T-helper 2 cell treated with Interferon-gamma antibody and Interleukin-4, amounts not matched to agents 100 ng/mL and 5 ng/mL, for 36 hours (primary cell): ENCODE measurements around the gene KRT35. TPM values are rescaled to one million over a fixed set of nuclear protein-coding genes. Genes with fewer than 3 reads are reported as not detected.

Experiments
- intact Hi-C: fragments of 100-400 bp; cut with micrococcal nuclease; formaldehyde crosslinking; loops from one replicate; pipeline ENCODE4 v1.15.1; 2023
- total RNA-seq: library from RNA; stranded (reverse); gene quantifications from 2 replicates; pipeline ENCODE4 v1.2.3, GENCODE V29; 2022

Gene KRT35
- total RNA-seq, 1 donor from 2014 or later = not detected

DNA sequence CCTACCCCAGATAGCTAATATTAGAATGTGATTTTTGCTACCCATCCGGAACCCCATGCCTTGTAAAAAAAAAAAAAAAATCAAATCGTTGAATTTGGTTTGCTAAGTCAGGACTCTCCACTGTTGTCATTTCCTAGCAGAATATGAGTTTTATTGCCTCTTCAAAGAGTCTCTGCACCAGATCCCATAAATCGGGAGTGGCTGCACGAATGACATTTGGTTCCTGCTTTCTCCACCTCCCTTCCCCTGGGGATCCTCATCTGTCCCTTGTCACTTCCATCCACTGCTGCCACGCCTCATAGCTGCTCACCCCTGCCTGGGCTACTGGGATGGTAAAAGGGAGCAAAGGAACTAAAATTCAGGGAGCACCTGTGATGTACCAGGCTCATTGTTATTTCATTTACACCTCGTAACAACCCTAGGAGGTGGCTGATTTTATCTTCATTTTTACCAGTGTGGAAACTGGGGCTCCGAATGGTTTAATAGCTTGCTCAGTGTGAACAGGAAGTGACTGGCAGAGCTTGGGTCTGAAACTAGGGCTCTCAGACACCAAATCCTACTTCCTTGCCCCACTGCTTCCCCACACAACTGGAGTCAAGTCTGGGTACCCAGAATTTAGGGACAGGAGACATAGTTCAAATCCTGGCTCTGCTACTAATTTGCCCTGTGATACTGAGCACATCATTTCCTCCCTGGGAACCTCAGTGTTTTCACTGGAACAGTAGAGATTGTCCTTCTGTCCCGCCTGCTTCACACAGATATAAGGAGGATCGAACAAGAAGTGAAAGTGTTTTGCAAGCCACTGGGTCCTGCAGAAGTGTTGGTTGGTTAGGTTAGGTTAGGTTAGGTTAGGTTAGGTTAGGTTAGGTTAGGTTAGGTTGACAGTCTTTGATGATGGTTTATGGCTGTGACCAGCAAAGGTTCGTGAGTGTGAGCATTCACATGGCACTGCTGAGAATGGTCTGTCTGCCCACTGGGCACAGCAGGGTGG lies 9.3 kb upstream of the KRT35 start:
- intact Hi-C loops = loop anchor here (10.0 kb wide), 1 partner anchor 155 kb away; no protein-coding TSS in a partner anchor

DNA sequence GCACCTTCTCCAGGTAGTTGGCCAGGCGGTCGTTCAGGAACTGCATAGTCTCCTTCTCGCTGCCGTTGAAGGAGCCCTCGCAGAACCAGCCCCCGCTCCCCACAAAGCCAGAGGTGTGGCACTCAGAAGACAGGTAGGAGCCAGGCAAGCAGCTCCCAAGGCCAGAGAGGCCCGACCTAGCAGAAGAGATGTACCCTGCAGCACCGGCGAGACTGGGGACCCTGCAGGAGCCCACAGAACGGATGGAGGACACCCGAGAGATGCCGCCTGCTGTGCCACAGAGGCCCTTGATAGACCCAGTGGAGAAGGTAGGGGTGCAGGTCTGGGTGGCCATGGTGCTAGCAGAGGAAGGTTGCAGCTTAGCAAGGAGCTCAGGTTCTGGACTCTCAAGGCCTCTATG lies 8.6 kb upstream of the KRT35 start, which contains the start of gene KRT36:
KRT36 (minus strand) TSS at position 380 of the 400 bp plus-strand sequence; CDS start at position 334, 46 bp downstream.
- intact Hi-C loops = loop anchor here (10.0 kb wide), 1 partner anchor 155 kb away; no protein-coding TSS in a partner anchor

GRCh38 chr17:41486809-41487530 lies 6.0 kb upstream of the KRT35 start:
- intact Hi-C loops = loop anchor here (10.0 kb wide), 1 partner anchor 158 kb away; no protein-coding TSS in a partner anchor

DNA sequence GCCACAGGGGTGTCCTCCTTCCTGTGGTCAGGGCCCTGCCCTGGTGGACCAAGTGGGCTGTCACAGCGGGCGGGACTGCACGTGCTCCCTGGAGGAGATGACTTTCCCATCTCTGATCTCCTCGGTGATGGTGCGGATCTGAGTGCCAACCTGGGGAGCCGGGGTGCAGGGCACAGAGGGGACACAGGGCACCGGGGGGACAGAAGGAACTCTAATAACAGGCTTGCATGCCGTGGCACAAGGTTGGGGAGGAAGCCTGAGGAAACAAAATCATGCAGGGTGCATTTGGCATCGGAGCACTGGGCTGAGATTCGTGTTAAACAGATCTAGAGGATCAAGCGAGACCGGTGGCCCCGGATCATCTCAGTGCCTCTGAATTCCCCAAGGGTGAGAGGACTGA lies 5.4 kb upstream of the KRT35 start:
- intact Hi-C loops = loop anchor here (10.0 kb wide), 1 partner anchor 158 kb away; no protein-coding TSS in a partner anchor

DNA sequence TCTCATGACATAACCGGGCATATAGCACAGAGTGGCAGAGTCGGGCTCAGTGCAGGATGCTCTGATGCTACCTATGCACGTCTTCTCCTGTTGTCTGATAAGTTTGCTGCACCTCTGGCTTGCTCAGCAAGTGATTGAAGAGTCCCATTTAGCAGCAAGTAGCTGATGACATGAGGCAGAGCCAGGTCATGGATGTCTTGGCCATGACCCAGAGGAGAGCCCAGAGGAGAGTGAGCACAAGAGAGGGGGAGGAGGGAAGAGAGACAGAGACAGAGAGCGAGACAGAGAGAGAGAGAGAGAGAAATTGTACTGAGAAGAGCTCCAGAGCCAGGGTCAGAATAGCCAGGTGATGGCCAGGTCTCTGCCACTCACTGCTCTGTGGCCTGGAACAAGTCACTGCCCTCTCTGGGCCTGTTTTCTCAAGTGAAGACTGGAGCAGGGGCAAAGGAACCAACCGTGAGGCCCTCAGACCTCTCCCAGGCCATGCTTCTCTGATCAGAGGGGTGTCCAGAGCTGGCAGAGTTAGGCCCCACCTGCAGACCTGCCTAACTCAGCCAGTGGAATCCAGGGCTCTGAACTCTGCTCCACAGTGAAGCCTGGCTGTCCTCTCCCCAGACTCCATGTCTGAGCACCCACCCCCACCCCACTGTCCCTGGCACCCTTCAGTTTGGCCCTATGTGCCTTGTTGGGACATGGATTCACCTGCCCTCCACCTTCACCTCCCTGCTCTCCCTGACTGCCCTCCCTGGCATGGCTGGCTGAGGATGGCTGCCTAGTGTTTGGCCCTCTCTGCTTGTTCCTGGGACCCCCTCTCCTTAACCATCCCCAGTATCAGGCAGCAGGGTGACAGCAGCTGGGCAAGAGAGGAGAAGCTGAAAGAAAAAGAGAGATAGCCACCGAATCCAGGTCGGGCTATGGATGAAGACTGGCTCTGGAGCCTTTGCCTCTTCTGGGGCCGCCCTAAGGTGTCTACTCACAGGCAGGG lies 4.3 kb upstream of the KRT35 start:
- intact Hi-C loops = loop anchor here (10.0 kb wide), 1 partner anchor 160 kb away; no protein-coding TSS in a partner anchor

DNA sequence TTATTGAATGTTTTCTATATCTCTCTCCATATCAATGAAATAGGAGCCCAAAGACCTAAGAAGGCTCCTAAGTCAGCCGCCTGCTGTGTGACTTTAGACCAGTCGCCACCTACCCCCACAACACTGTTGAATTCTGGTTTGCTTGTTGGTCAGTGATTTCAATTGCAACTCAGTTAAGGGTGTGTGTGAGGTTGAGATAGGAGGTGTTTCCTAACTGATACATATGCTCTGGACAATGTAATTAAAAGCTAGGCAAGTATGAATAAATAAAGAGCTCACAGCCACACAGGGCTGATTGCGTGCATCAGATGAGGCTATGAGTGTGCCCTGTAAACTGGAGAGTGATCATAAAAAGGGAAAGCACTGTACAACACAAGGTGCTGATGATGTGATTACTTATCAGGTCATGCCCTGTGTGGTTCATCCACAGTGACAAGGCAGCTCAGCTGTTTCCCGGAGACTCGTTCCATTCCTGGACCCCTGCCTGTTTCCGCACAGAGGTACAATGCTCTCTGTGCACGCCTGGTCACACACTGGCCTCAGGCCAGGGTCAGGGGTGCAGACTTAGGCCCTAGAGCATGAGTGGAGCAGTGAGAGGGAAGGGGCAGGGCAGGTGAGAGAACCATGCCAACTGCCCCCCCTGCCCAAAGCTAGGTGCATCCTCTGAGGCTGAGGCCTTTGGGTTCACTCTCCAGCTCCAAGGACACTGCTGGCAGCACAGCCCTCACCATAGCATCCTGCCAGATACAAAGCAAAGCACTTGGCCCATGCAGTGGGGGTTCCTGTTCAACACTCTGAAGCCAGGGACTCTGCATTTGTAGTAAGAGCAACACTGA lies 3.3 kb upstream of the KRT35 start:
- intact Hi-C loops = loop anchor here (10.0 kb wide), 1 partner anchor 161 kb away; no protein-coding TSS in a partner anchor

DNA sequence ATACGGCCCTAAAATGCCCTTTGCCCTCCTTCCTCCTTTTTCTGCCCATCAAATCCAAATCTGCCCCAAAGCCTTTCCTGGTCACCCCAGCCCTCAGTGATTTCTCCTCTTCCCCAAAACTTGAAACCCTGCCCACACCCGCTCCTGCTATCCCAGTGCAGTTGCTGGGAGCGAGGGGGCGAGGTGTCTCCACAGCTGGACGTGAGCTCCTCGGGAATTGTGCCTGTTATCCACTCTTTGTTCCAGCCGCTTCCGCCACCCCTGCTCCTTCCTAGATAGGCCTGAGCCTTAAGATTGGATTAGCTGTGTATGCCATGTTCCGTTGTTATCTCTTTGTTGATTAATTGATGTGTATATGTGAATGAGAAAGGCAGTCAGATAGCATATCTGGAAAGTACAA lies 2.6 kb upstream of the KRT35 start:
- intact Hi-C loops = loop anchor here (10.0 kb wide), 1 partner anchor 161 kb away; no protein-coding TSS in a partner anchor

GRCh38 chr17:41480581-41480980 lies 370 bp downstream of the KRT35 start:
- intact Hi-C loops = loop anchor here (10.0 kb wide), 1 partner anchor 164 kb away; no protein-coding TSS in a partner anchor

GRCh38 chr17:41480136-41480535 lies 815 bp downstream of the KRT35 start:
- intact Hi-C loops = loop anchor here (10.0 kb wide), 1 partner anchor 165 kb away; no protein-coding TSS in a partner anchor

DNA sequence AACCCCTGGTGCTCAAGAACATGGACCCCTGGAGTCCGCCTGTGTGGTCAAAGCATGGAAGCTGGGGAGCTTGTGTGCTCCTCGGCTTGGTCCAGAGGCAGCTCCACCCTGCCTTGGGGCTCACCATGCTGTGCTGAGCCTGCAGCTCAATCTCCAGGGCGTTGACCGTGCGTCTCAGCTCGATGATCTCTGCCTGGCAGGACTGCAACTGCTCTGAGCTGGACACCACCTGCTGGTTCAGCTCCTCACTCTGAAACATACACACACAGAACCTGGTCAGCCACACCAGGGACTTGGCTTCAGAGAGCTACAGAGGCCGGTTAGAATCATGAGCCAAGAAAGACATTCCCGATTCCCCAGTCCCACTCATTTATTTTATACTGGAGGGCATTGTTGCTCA lies 2.7 kb downstream of the KRT35 start:
- intact Hi-C loops = no loop called here

DNA sequence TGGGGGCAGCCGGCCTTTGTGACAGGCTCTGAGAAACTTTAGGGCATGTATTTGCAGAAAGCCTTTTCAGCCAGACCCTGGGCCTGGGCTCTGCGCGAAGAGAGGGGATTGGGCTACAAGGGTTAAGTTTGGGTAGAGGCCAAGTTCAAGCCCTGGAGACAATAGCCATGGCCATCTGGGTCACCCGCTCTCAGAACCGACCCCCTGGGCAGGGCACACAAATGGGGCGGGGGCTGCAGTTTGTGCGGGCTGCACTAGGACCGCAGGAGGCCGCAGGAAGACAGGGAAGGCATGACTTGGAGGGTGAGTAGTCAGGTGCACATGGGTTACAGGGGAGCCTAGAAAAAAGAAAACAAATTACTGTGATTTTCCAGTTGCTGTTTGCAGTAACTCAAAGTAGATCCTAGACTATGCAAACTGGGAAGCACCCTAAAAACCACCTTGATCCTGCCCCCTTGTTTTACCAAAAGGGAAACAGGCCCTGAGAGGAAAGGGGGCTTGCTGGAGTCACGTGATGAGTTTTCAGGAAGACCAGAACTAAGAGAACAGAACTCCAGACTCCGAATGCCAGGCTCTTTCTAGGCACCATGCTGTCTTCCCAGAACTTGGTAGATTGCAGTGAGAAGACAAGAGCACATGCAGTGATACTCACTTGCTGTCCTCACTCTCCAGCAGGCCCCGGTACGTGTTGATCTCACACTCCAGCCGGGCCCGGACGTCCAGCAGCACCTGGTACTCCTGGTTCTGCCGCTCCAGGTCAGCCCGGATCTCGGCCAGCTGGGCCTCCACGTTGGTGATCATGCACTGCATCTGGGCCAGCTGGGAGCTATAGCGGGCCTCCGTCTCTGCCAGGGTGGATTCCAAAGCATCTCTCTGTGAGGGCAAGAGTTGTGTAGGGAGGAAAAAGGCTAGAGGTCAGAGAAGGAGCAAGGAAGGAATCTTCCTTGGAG lies 3.8 kb downstream of the KRT35 start:
- intact Hi-C loops = no loop called here

DNA sequence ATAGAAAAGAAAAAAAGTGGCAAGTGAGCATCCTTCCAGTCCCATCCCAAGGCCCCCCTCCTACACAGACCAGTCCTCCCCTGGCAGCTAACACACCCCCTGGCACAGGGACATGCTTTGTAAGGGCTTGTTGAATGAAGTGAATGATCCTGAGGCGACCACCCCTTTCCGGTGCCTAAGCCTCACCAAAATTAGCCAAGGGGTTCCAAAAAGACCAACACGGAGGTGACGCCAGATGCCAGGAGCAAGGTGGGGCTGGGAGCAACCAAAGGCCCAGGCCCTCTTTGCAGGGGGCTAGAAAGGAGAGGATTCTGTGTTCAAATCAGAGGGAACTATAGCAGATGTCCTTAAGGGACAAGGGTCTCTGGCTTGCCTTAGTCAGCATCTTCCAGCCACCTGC lies 5.5 kb downstream of the KRT35 start:
- intact Hi-C loops = no loop called here

DNA sequence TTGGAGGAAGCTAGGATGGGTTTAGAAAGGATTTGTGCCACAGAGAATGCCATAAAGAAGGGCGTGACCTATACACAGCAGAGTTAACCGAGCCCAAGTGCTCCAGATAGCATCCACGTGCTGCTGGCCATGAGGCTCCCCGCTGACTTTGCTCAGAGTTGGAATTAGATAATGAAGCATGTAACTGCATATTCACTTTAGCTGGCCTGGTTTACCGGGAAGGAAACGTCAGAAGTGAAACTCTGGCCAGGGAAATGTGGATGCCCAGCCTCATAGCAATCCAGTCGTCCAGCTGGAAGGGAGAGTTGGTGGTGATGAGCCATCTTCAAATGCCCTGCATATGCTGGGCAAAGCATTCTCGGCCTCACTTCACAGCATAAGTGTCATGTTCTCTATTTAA lies 6.1 kb downstream of the KRT35 start:
- intact Hi-C loops = no loop called here

GRCh38 chr17:41468346-41468745 lies 12.6 kb downstream of the KRT35 start:
- intact Hi-C loops = no loop called here

DNA sequence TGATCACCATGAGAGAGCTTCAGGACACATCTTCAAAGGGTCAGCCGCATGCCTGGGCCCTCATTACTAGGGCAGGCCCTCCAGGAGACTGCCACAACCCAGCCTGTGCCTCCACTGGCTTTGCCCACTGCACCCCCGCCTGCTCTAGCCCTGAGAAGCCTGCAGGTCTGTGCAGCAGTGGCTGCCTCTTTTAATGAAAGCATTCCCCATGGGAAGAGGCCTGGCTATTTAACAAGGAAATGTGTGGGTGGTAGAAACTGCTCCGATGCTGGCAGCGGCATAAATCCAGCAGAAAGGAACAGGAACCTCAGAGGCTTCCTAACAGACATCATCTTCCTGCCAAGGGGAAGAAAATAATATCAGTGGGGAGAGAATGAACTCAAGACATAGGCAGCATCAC lies 13.4 kb downstream of the KRT35 start:
- intact Hi-C loops = no loop called here

DNA sequence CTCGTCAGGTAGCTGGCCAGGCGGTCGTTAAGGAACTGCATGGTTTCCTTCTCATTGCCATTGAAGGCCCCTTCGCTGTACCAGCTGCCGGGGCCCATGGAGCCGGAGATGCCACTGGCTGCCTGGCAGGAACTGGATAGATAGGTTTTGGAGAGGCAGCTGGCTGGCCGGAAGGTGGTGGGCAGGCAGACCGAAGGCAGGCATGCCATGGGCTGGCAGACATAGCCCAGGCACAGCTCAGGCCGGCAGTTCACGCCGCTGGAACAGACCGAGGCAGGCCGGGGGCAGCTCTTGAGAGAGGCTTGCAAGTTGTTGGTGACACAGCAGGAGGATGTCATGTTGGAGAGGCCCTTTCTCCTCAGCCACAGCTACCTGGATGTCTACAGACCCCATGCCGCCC lies 14.0 kb downstream of the KRT35 start, which contains the start of gene KRT32:
KRT32 (minus strand) TSS at position 399 of the 400 bp plus-strand sequence; CDS start at position 338, 61 bp downstream.
- intact Hi-C loops = no loop called here

GRCh38 chr17:41464682-41465081 lies 16.3 kb downstream of the KRT35 start:
- intact Hi-C loops = no loop called here

DNA sequence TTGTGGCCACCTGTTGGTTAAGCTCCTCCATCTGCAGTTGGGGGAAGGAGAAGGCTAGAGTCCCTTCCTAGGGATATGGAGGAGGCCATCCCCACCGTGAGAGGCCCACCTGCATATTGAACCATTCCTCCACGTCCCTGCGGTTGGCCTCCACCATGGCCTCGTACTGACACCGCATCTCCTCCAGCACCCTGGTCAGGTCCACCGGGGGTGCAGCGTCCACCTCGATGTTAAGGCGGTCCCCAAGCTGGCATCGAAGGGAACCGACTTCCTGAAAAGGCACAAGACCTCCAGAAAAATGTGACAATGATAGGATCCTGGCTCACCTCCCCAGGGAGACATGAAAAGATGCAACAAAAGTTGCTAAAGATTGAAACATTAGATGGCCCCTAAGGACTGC lies 16.8 kb downstream of the KRT35 start:
- intact Hi-C loops = no loop called here
